Aorta (tissue), 5 donors: ENCODE results near the gene ZPBP. TPM values are rescaled to one million over a fixed set of nuclear protein-coding genes. Genes with fewer than 3 reads are reported as not detected.

Experiments used
- ATAC-seq: fragments of 200-7000 bp; cut with Tn5 transposase; one replicate; pipeline ENCODE4 v1.9.1; 2022; ENCODE audit warnings: moderate library complexity; ENCODE audit not compliant: low FRiP score
- DNase-seq, 2 donors: peaks; one replicate each; pipeline ENCODE4 v3.0.0-alpha.2; 2020
- H3K27ac ChIP-seq, 2 donors: one replicate each; pipeline ENCODE4 v1.5.1; 2013; ENCODE audit warnings: low read length in 2 of 2, mild to moderate bottlenecking in 2 of 2, moderate library complexity in 2 of 2, control low read depth in 1 of 2, inconsistent platforms in 1 of 2, low read depth in 1 of 2
- H3K27me3 ChIP-seq, 2 donors: one replicate each; pipeline ENCODE4 v1.6.1; 2013; ENCODE audit warnings: control low read depth in 1 of 2, low read length in 1 of 2, mild to moderate bottlenecking in 1 of 2, moderate library complexity in 1 of 2; ENCODE audit not compliant: insufficient read depth in 2 of 2, control insufficient read depth in 1 of 2
- H3K36me3 ChIP-seq, 2 donors: one replicate each; pipeline ENCODE4 v1.6.1; 2013; ENCODE audit warnings: control low read depth in 1 of 2, low read length in 1 of 2, mild to moderate bottlenecking in 1 of 2; ENCODE audit not compliant: insufficient read depth in 2 of 2, control insufficient read depth in 1 of 2
- H3K4me1 ChIP-seq, 2 donors: one replicate each; pipeline ENCODE4 v1.6.1; 2013; ENCODE audit warnings: low read length in 2 of 2, control low read depth in 1 of 2, mild to moderate bottlenecking in 1 of 2, moderate library complexity in 1 of 2; ENCODE audit not compliant: insufficient read depth in 2 of 2, control insufficient read depth in 1 of 2
- H3K4me3 ChIP-seq, 2 donors: one replicate each; pipeline ENCODE4 v1.5.1; 2013; ENCODE audit warnings: low read length in 2 of 2, control low read depth in 1 of 2, mild to moderate bottlenecking in 1 of 2
- H3K9me3 ChIP-seq: one replicate; pipeline ENCODE4 v1.6.1; 2013; ENCODE audit warnings: mild to moderate bottlenecking, low read length; ENCODE audit not compliant: control insufficient read depth
- WGBS, 2 donors: extraction: QIAGEN DNeasy Blood & Tissue Kit; methylation state at CpG; one replicate each; pipeline ENCODE4 v1.1.7; 2013; 5-methylcytosine and 5-hydroxymethylcytosine counted together
- intact Hi-C, 2 donors: fragments of 100-400 bp; cut with DNase I; formaldehyde crosslinking; loops; one replicate each; pipeline versions ENCODE4 v1.14.2 to v1.15.0; 2022
- polyA plus RNA-seq, 2 donors: library from polyadenylated mRNA; stranded (reverse); fragments of 200-250 nt; gene quantifications; one replicate each; pipeline ENCODE4 v1.2.3, GENCODE V29; 2013
- total RNA-seq, 2 donors: library from RNA; stranded (reverse); fragmentation: NEBNext Ultra II Directional; extraction: Animal tissue kit (Norgen Biotek cat#: 25700); gene quantifications; one replicate each; pipeline ENCODE4 v1.2.1, GENCODE V29; 2021
- donor health status: healthy with polysubstance abuse.
- donor health status: Bipolar disorder and iron deficiency.
- donor health status: DM: no; HTN: no; CAD: no.
- donor health status: DM: no; HTN: no; CAD: no.
- donor health status: DM: yes; HTN: yes; CAD: no.

Gene ZPBP
- total and polyA plus RNA-seq, 4 donors, result not detected

DNA sequence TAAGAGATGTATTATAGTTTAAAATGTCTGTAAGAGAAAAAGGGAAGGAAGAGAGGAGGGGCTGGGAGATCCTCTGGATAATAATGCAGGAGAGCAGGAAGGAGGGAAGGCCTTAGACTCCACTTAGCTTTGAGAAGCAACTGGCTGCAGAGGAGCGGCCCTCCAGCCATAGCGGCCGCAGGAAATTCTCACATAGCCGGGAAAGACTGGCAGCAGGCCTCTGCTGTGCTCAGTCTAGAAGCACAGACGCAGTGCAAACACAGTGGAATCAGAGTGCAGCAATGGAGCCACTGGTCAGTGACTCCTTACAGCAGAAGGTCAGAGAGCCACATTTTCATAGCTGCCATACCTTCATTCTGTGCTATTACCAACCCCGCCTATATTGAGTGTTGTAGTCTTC, 166.3 kb downstream of the ZPBP start:
- intact Hi-C loops, result no loop called here

DNA sequence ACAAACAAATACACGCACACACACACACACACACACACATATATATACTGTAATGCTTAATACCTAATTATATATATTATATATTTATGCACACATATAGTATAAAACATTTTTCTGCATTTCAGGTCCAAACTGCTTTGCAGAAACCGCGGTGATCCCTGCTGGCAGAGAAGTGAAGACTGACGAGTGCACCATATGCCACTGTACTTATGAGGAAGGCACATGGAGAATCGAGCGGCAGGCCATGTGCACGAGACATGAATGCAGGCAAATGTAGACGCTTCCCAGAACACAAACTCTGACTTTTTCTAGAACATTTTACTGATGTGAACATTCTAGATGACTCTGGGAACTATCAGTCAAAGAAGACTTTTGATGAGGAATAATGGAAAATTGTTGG, 181.1 kb downstream of the ZPBP start:
- H3K27me3 ChIP-seq, result no peaks in the 10 kb centered on the region
- 60 to 65% methylated on average over 7 to 8 of the region's 8 CpGs for WGBS, 2 donors
- no peak overlapping the region for H3K27ac ChIP-seq
- DNase-seq (no peak), ATAC-seq (no peak)
- H3K4me1 ChIP-seq, result no peaks in the 10 kb centered on the region
- no peaks in the 10 kb centered on the region for H3K36me3 ChIP-seq
- no peak overlapping the region for H3K4me3 ChIP-seq
- intact Hi-C loops, result no loop called here
- H3K9me3 ChIP-seq, result no peaks in the 10 kb centered on the region

More for the DNA sequence above, 166.3 kb downstream of the ZPBP start:
- ATAC-seq (no peak), DNase-seq (no peak)
- Histone ChIP-seq H3K9me3 (peaks cover 2% of the 10 kb centered on the region), H3K4me3 (no peak overlapping the region), H3K27me3 (no peaks in the 10 kb centered on the region), H3K27ac (no peak overlapping the region), H3K4me1 (no peaks in the 10 kb centered on the region), H3K36me3 (no peaks in the 10 kb centered on the region)
- 57 to 63% methylated on average over 6 of the region's 6 CpGs for WGBS, 2 donors

DNA sequence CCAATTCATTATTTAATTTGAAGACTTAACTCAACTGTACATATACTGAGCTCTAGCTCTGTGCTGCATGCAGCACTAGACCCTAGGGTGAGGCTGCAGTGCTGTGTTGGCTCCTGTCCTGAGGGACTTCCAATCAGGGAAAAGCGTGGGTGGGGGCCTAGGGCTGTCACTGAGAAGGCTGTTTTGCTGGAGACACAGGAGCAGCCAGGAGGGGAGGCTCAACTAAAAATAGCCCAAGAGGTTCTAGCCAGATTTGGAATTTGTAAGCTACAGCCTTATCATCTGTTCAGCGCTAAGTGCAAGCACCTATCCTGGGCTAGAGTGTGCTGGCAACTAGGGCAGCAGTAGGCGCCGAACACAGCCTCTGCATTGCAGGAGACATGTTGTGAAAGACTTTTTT, 198.5 kb downstream of the ZPBP start:
- no peak for DNase-seq
- 68 to 73% methylated on average over 4 of the region's 4 CpGs for WGBS, 2 donors
- Histone ChIP-seq H3K36me3 (no peaks in the 10 kb centered on the region), H3K4me3 (no peak overlapping the region), H3K4me1 (no peaks in the 10 kb centered on the region), H3K27me3 (no peaks in the 10 kb centered on the region), H3K27ac (no peak overlapping the region), H3K9me3 (no peaks in the 10 kb centered on the region)
- intact Hi-C loops, result no loop called here
- ATAC-seq, result no peak

DNA sequence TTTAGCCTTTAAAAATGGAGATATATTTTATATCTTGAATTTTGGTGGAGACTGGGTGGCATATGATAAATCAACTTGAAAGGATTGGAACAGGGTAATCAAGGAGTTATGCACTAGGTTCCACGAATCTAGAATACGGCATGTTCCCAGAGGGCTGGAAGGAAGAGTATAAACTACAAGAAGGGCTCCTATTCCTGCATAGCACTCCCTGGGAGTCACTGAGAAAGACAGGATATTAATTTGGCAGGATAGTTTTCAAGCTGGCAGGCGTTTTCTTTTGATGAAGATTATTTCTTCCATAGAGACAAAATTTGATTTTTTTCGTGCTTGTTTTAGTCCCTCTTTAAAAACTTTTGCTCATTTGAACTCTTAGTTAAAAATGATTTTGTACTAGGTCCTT, 199.9 kb downstream of the ZPBP start:
- Histone ChIP-seq H3K27ac (no peak overlapping the region), H3K4me3 (no peak overlapping the region), H3K27me3 (no peaks in the 10 kb centered on the region), H3K36me3 (no peaks in the 10 kb centered on the region), H3K9me3 (no peaks in the 10 kb centered on the region), H3K4me1 (no peaks in the 10 kb centered on the region)
- no peak for ATAC-seq
- DNase-seq, result no peak
- intact Hi-C loops, result no loop called here
- 41 to 44% methylated on average over 4 of the region's 4 CpGs for WGBS, 2 donors

DNA sequence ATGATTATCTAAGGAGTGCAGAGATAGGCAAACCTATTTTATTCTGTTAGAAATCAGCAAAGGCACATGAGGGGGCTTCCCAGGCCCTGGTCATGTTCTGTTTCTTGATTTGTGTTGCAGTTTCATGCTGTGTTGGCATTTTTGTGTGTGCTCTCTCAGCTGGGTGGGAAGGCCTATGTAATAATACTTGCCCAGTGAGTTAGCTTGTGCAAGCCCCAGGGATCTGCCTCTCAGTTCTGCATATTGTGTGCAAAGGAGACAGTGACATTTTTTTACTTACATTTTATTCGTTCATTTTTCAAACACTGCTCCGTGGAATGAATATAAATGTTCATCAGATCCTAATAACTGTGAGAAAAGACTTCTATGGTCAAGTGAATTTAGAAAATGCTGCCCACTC, 200.6 kb downstream of the ZPBP start:
- DNase-seq, result no peak
- Histone ChIP-seq H3K36me3 (no peaks in the 10 kb centered on the region), H3K4me3 (no peak overlapping the region), H3K4me1 (no peaks in the 10 kb centered on the region), H3K27ac (no peak overlapping the region), H3K9me3 (no peaks in the 10 kb centered on the region), H3K27me3 (no peaks in the 10 kb centered on the region)
- ATAC-seq, result no peak
- WGBS, 2 donors, result 37 to 47% methylated on average over 2 of the region's 2 CpGs
- intact Hi-C loops, result no loop called here

Other genes starting within 250 kb of the ZPBP start
- gene IKZF1, start 211.5 kb upstream of the ZPBP start, total RNA-seq, result 10 to 100 TPM; 13.5 to 24.4 TPM
- gene IKZF1, start 211.5 kb upstream of the ZPBP start, polyA plus RNA-seq, result 1 to 10 TPM; 2.5 to 5.9 TPM